IMR-90 (cell line): ENCODE data around the gene GPR33.
A peak's percentile ranks its signal among the peaks of the same experiment; 100 is the strongest.

Experiments
- BHLHE40 ChIP-seq: fragments of 150-350 bp; IDR thresholded peaks from 2 replicates; pipeline ENCODE4 v1.6.1; 2016; ENCODE audit warnings: mild to moderate bottlenecking, low read depth, low read length
- CHD1 ChIP-seq: IDR thresholded peaks from 2 replicates; pipeline ENCODE4 v1.6.1; 2012; ENCODE audit warnings: low read depth, low read length, improper control_type of control experiment
- MAFK ChIP-seq: IDR thresholded peaks from 2 replicates; pipeline ENCODE4 v1.6.1; 2012; ENCODE audit warnings: low read depth, low read length, improper control_type of control experiment
- POLR2A ChIP-seq: IDR thresholded peaks from 2 replicates; pipeline ENCODE4 v1.6.1; 2012; ENCODE audit warnings: mild to moderate bottlenecking, low read depth, low read length
- SMC3 ChIP-seq: fragments of 150-350 bp; IDR thresholded peaks from 2 replicates; pipeline ENCODE4 v1.6.1; 2016; ENCODE audit warnings: low read depth, mild to moderate bottlenecking, antibody characterized with exemption, low read length, moderate library complexity
- TF ChIP-seq, protein P1 (sequence below): conservative IDR thresholded peaks from 2 replicates; pipeline ENCODE4 v1.5.1; 2012; ENCODE audit warnings: mild to moderate bottlenecking, low read depth, low read length, improper control_type of control experiment

- TF ChIP-seq MAFK (no peak), POLR2A (peak; percentile 81), BHLHE40 (0 out of 2 replicates have a peak, but pooled peaks have one; percentile 14), CHD1 (0 out of 2 replicates have a peak, but pooled peaks have one; percentile 73), SMC3 (no peak)
- TF ChIP-seq, protein P1, sequence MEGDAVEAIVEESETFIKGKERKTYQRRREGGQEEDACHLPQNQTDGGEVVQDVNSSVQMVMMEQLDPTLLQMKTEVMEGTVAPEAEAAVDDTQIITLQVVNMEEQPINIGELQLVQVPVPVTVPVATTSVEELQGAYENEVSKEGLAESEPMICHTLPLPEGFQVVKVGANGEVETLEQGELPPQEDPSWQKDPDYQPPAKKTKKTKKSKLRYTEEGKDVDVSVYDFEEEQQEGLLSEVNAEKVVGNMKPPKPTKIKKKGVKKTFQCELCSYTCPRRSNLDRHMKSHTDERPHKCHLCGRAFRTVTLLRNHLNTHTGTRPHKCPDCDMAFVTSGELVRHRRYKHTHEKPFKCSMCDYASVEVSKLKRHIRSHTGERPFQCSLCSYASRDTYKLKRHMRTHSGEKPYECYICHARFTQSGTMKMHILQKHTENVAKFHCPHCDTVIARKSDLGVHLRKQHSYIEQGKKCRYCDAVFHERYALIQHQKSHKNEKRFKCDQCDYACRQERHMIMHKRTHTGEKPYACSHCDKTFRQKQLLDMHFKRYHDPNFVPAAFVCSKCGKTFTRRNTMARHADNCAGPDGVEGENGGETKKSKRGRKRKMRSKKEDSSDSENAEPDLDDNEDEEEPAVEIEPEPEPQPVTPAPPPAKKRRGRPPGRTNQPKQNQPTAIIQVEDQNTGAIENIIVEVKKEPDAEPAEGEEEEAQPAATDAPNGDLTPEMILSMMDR, result no peak
Measured at GRCh38 chr14:31456841-31457664, 30.8 kb downstream of the GPR33 start, which contains the start of gene DTD2.
